GM18498 (cell line): Measurements from ENCODE around the gene SMOC1.

Source experiments
- ATAC-seq: cut with Tn5 transposase; IDR thresholded peaks from one replicate; pipeline ENCODE4 v1.9.1; 2021; ENCODE audit warnings: mild to moderate bottlenecking, moderate library complexity; ENCODE audit not compliant: unreplicated experiment

SMOC1 gene

GRCh38 chr14:69879175-69880043 lies at the start of gene SMOC1:
SMOC1 (plus strand) TSS chr14:69879416; CDS start chr14:69879679, 263 bp downstream.
- no peak for ATAC-seq

GRCh38 chr14:69838881-69839416 lies 40.3 kb upstream of the SMOC1 start:
- no peak for ATAC-seq

GRCh38 chr14:69839661-69840060 lies 39.6 kb upstream of the SMOC1 start:
- ATAC-seq: no peak

- no peak for ATAC-seq
Measured at GRCh38 chr14:69841656-69842055, 37.6 kb upstream of the SMOC1 start.

GRCh38 chr14:69842686-69843420 lies 36.4 kb upstream of the SMOC1 start:
- ATAC-seq: no peak

GRCh38 chr14:69844171-69844570 lies 35.0 kb upstream of the SMOC1 start:
- no peak for ATAC-seq

GRCh38 chr14:69845050-69845581 lies 34.1 kb upstream of the SMOC1 start:
- ATAC-seq: no peak

- ATAC-seq: no peak
Measured at GRCh38 chr14:69845787-69846186, 33.4 kb upstream of the SMOC1 start.

- ATAC-seq: no peak
Measured at GRCh38 chr14:69848156-69848555, 31.1 kb upstream of the SMOC1 start.

GRCh38 chr14:69848903-69849391 lies 30.3 kb upstream of the SMOC1 start:
- ATAC-seq: no peak

GRCh38 chr14:69850086-69850735 lies 29.0 kb upstream of the SMOC1 start:
- ATAC-seq: no peak

GRCh38 chr14:69850736-69851112 lies 28.5 kb upstream of the SMOC1 start:
- no peak for ATAC-seq

GRCh38 chr14:69852531-69853321 lies 26.5 kb upstream of the SMOC1 start:
- no peak for ATAC-seq

- ATAC-seq: no peak
Measured at GRCh38 chr14:69853774-69854173, 25.4 kb upstream of the SMOC1 start.

- ATAC-seq: no peak
Measured at GRCh38 chr14:69854598-69854997, 24.6 kb upstream of the SMOC1 start.

- ATAC-seq: no peak
Measured at GRCh38 chr14:69855180-69855832, 23.9 kb upstream of the SMOC1 start.

- no peak for ATAC-seq
Measured at GRCh38 chr14:69858801-69859200, 20.4 kb upstream of the SMOC1 start.

GRCh38 chr14:69859591-69859990 lies 19.6 kb upstream of the SMOC1 start:
- no peak for ATAC-seq

- ATAC-seq: no peak
Measured at GRCh38 chr14:69860221-69860620, 19.0 kb upstream of the SMOC1 start.
